Panc1 (cell line): ENCODE results near the gene ADARB2. TPM values are rescaled to one million over a fixed set of nuclear protein-coding genes. Genes with fewer than 3 reads are reported as not detected.

Source experiments
- ATAC-seq: fragments of 200-7000 bp; cut with Tn5 transposase; 2 replicates; pipeline ENCODE4 v1.9.1; 2020; ENCODE audit warnings: mild to moderate bottlenecking, moderate library complexity
- BruUV-seq: library from RNA; stranded (reverse); fragments of 400-500 nt; replicated peaks from 2 replicates; lab custom pipeline; 2021; lab: Mats Ljungman, UMichigan
- CTCF ChIA-PET: fragments of 300-600 bp; sonication (Branson Sonifier 250); formaldehyde crosslinking; loops from one replicate; lab custom pipeline; 2022; ENCODE audit warnings: antibody characterized with exemption; lab: Charles Lee
- POLR2A ChIA-PET: fragments of 300-600 bp; sonication (Branson Sonifier 250); formaldehyde crosslinking; loops from one replicate; lab custom pipeline; 2022; ENCODE audit warnings: antibody characterized with exemption; lab: Charles Lee
- DNase-seq: peaks from one replicate; pipeline ENCODE4 v3.0.0-alpha.2; 2010; ENCODE audit warnings: low read depth, low spot score
- H3K27ac ChIP-seq: 2 replicates; pipeline ENCODE4 v1.5.1; 2011; ENCODE audit warnings: mild to moderate bottlenecking, low read length, inconsistent platforms
- H3K27me3 ChIP-seq: fragments of 200-500 bp; sonication (Bioruptor generic); 2 replicates; pipeline ENCODE4 v1.6.0; 2014; ENCODE audit warnings: low read length, inconsistent platforms; ENCODE audit not compliant: control insufficient read depth, insufficient read depth
- H3K36me3 ChIP-seq: fragments of 200-500 bp; sonication (Bioruptor generic); 2 replicates; pipeline ENCODE4 v1.5.1; 2014; ENCODE audit warnings: inconsistent platforms, mild to moderate bottlenecking, low read length, moderate library complexity; ENCODE audit not compliant: control insufficient read depth, insufficient read depth
- H3K4me1 ChIP-seq: 2 replicates; pipeline ENCODE4 v1.5.1; 2011; ENCODE audit warnings: inconsistent platforms, mild to moderate bottlenecking, low read length, moderate library complexity; ENCODE audit not compliant: control insufficient read depth, insufficient read depth
- H3K4me3 ChIP-seq, 2 experiments: 2 replicates each; pipeline ENCODE4 v1.5.1; 2011 to 2012; ENCODE audit warnings: low read depth in 2 of 2, low read length in 2 of 2, mild to moderate bottlenecking in 2 of 2, inconsistent platforms in 1 of 2, moderate library complexity in 1 of 2
- H3K9me3 ChIP-seq: fragments of 200-500 bp; sonication (Bioruptor generic); 2 replicates; pipeline ENCODE4 v1.5.1; 2014; ENCODE audit warnings: low read depth, mild to moderate bottlenecking, inconsistent platforms, low read length, moderate library complexity; ENCODE audit not compliant: control insufficient read depth, insufficient read depth
- CTCF ChIP-seq: fragments of 450-650 bp; IDR thresholded peaks from 2 replicates; pipeline ENCODE4 v1.5.1; 2017; ENCODE audit warnings: mild to moderate bottlenecking
- POLR2AphosphoS5 ChIP-seq: IDR thresholded peaks from 2 replicates; pipeline ENCODE4 v1.6.1; 2012; ENCODE audit warnings: mild to moderate bottlenecking, low read depth, low read length, moderate library complexity
- REST ChIP-seq, 2 experiments: IDR thresholded peaks; 2 replicates each; pipeline ENCODE4 v1.6.1; 2011 to 2012; ENCODE audit warnings: low read depth in 2 of 2, control low read depth in 1 of 2, low read length in 1 of 2, mild to moderate bottlenecking in 1 of 2, moderate library complexity in 1 of 2; ENCODE audit not compliant: insufficient read depth in 1 of 2
- SIN3A ChIP-seq: IDR thresholded peaks from 2 replicates; pipeline ENCODE4 v1.6.1; 2012; ENCODE audit warnings: low read depth, mild to moderate bottlenecking, low read length, moderate library complexity, borderline replicate concordance; ENCODE audit not compliant: insufficient read depth
- TCF7L2 ChIP-seq: IDR thresholded peaks from 2 replicates; pipeline ENCODE4 v1.6.1; 2011; ENCODE audit warnings: mild to moderate bottlenecking, low read depth, low read length, inconsistent platforms
- in situ Hi-C: cut with HindIII; loops from 2 replicates; pipeline ENCODE4 v1.10.0; 2016; ENCODE audit warnings: low sequenced_read_pairs, low pct_unique_long_range_greater_than_20kb
- intact Hi-C: fragments of 100-400 bp; cut with micrococcal nuclease; formaldehyde crosslinking; loops from one replicate; pipeline ENCODE4 v1.10.0; 2022; ENCODE audit not compliant: unreplicated experiment
- total RNA-seq: library from RNA; stranded (reverse); gene quantifications from one replicate; pipeline ENCODE4 v1.2.1, GENCODE V29; 2021; ENCODE audit not compliant: unreplicated experiment

Gene ADARB2
- total RNA-seq, 1 experiment from 2014 or later: 0.31 TPM

- H3K9me3 ChIP-seq: no peaks in the 10 kb centered on the region
- intact Hi-C loops: no loop called here
- no peak overlapping the region for H3K4me3 ChIP-seq
- DNase-seq (no peak), ATAC-seq (no peak)
- no TSS peak for BruUV-seq
- H3K27me3 ChIP-seq: peaks cover 3% of the 10 kb centered on the region; the same call in 1 of the 2 replicates
- CTCF ChIA-PET: no interaction called here
- TF ChIP-seq TCF7L2: no peak
- no peak for TF ChIP-seq REST (IDR thresholded peaks at IDR 0.05; ENCODE audit: insufficient read depth in 1 of 2, low read depth in 2 of 2, low read length in 1 of 2)
- no peak for TF ChIP-seq SIN3A
- no peak for TF ChIP-seq CTCF
- no peak for TF ChIP-seq POLR2AphosphoS5
- in situ Hi-C loops: no loop called here
- no peaks in the 10 kb centered on the region for H3K36me3 ChIP-seq
- H3K27ac ChIP-seq: no peak overlapping the region
- POLR2A ChIA-PET: no interaction called here
- H3K4me1 ChIP-seq: no peaks in the 10 kb centered on the region
Measured at GRCh38 chr10:1475098-1475591, 262.2 kb downstream of the ADARB2 start.

- DNase-seq: no peak
- BruUV-seq: no TSS peak
- TF ChIP-seq POLR2AphosphoS5 (no peak), TCF7L2 (no peak), CTCF (no peak), SIN3A (no peak), REST (IDR thresholded peaks at IDR 0.05; ENCODE audit: insufficient read depth in 1 of 2, low read depth in 2 of 2, low read length in 1 of 2) (no peak)
- Histone ChIP-seq H3K4me3 (no peak overlapping the region), H3K27ac (no peak overlapping the region), H3K4me1 (no peaks in the 10 kb centered on the region), H3K27me3 (peaks cover 3% of the 10 kb centered on the region; the same call in 1 of the 2 replicates), H3K9me3 (no peaks in the 10 kb centered on the region), H3K36me3 (no peaks in the 10 kb centered on the region)
- ATAC-seq: no peak
- ChIA-PET POLR2A (no interaction called here), CTCF (no interaction called here)
- intact Hi-C loops: no loop called here
- in situ Hi-C loops: no loop called here
Measured at GRCh38 chr10:1474376-1475097, 262.8 kb downstream of the ADARB2 start.
